Prostate gland (tissue), 2 donors: ENCODE data around the gene CARS2. TPM values are rescaled to one million over a fixed set of nuclear protein-coding genes. Genes with fewer than 3 reads are reported as not detected.
"Not testable (repeated sequence)": the region's sequence is repeated elsewhere in the genome, so short reads cannot be mapped to it uniquely, and the experiment has no call there.

ENCODE experiments used
- DNase-seq: peaks from one replicate; pipeline ENCODE4 v3.0.0-alpha.2; 2019; ENCODE audit warnings: low spot score
- H3K27ac ChIP-seq, 2 donors: fragments of 200-600 bp; sonication (generic); 2 replicates each; pipeline ENCODE4 v1.5.1; 2017 to 2019
- H3K27me3 ChIP-seq: fragments of 200-600 bp; sonication (generic); replicated peaks from 2 replicates; pipeline ENCODE4 v1.5.1; 2019; ENCODE audit not compliant: insufficient read depth
- H3K36me3 ChIP-seq, 2 donors: fragments of 200-600 bp; sonication (generic); 1 replicate in 1 of 2; 2 replicates in 1 of 2; pipeline versions ENCODE4 v1.5.1 to v1.8.1; 2017 to 2019
- H3K4me1 ChIP-seq: fragments of 200-600 bp; sonication (generic); replicated peaks from 2 replicates; pipeline ENCODE4 v1.5.1; 2019
- H3K4me3 ChIP-seq, 2 donors: fragments of 200-600 bp; sonication (generic); 2 replicates each; pipeline ENCODE4 v1.5.1; 2017 to 2019
- H3K9me3 ChIP-seq: fragments of 200-600 bp; sonication (generic); 2 replicates; pipeline ENCODE4 v1.5.1; 2017
- CTCF ChIP-seq, 4 experiments: fragments of 200-600 bp in 2 of 4; fragments of 450-650 bp in 2 of 4; sonication (generic) in 2 of 4; IDR thresholded peaks; 1 replicate in 3 of 4; 2 replicates in 1 of 4; pipeline ENCODE4 v1.5.1; 2016 to 2019; ENCODE audit warnings: antibody characterized with exemption in 4 of 4, mild to moderate bottlenecking in 2 of 4, moderate library complexity in 2 of 4
- POLR2A ChIP-seq: fragments of 450-650 bp; IDR thresholded peaks from one replicate; pipeline ENCODE4 v1.6.1; 2016; ENCODE audit warnings: antibody characterized with exemption, mild to moderate bottlenecking
- POLR2AphosphoS5 ChIP-seq: sonication (generic); formaldehyde crosslinking; IDR thresholded peaks from one replicate; pipeline ENCODE4 v1.6.1; 2017; ENCODE audit warnings: antibody characterized with exemption
- WGBS: methylation state at CpG from one replicate; pipeline ENCODE4 v1.1.5; 2018; 5-methylcytosine and 5-hydroxymethylcytosine counted together
- intact Hi-C: fragments of 100-400 bp; cut with DNase I; formaldehyde crosslinking; loops from one replicate; pipeline ENCODE4 v1.14.2; 2022
- total RNA-seq, 2 donors: library from RNA; depleted of rRNA; stranded (reverse); fragments of >200 nt; gene quantifications; one replicate each; pipeline ENCODE4 v1.1.0, GENCODE V29; 2016

The CARS2 gene
- total RNA-seq, 2 donors from 2014 or later: 40.5 to 85.5 TPM

DNA sequence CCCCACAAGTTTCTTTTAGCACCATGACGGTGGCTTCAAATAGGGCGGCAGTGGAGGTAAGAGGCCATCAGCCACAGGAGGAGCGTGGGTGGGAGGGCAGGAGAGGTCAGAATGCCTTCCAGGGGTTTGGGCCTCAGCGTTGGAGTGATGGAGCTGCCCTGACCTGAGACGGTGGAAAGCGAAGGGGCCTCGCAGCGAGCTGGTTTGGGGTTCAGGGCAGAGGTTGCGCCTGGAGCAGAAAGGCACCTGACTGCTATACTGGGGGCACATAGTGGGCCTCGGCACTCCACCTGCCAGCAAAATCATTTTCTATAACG, 91.0 kb downstream of the CARS2 start:
- TF ChIP-seq POLR2AphosphoS5 (no peak), POLR2A (no peak), CTCF (IDR thresholded peaks at IDR 0.05) (no peak)
- no peaks in the 10 kb centered on the region for H3K36me3 ChIP-seq
- 88% methylated on average over 11 of the region's 11 CpGs for WGBS
- H3K27me3 ChIP-seq: no peaks in the 10 kb centered on the region
- intact Hi-C loops: loop anchor here (5.0 kb wide), 2 partner anchors 53 to 97 kb away; partner anchors contain the start of genes ING1 and RAB20
- DNase-seq: no peak
- no peaks in the 10 kb centered on the region for H3K9me3 ChIP-seq
- peak overlapping the region; percentile 86 to 90 for H3K27ac ChIP-seq
- peaks cover 14% of the 10 kb centered on the region for H3K4me1 ChIP-seq
- H3K4me3 ChIP-seq: peak overlapping the region; percentile 92 to 96

DNA sequence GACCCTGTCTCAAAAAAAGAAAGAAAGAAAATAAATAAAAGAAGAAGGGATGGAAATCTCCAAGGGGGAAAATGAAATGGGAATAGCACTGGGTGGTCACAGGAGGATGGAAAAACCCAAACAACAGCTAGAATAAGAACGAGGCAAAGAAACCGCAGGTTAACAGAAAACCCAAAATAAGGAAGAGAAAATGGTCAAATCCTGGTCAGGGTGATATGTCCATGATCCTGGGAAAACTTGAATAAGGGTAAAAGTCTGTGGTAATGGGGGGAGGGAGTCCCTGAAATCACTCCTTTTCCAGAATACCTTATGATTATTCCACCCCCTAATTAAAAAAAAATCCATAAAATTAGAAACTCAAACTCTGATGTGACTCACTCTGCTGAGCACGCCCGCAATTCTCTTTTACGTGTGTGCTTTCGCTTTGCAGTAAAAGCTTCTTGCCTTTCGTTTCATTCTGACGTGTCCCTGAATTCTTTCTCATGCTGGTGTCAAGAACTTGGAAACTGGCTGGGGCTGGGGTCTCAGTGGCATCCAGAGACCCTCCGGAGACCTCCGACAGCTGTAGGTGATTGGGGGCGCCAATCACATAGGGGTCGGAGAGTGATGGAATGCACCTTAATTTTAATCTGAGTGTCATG, 94.8 kb downstream of the CARS2 start:
- TF ChIP-seq POLR2A (no peak), POLR2AphosphoS5 (no peak), CTCF (IDR thresholded peaks at IDR 0.05) (no peak)
- no peaks in the 10 kb centered on the region for H3K9me3 ChIP-seq
- no peaks in the 10 kb centered on the region for H3K36me3 ChIP-seq
- H3K4me1 ChIP-seq: peaks cover 2% of the 10 kb centered on the region
- DNase-seq: no peak
- WGBS: 61% methylated on average over 12 of the region's 12 CpGs
- no peaks in the 10 kb centered on the region for H3K27me3 ChIP-seq
- H3K27ac ChIP-seq: no peak overlapping the region
- intact Hi-C loops: no loop called here
- H3K4me3 ChIP-seq: no peak overlapping the region

DNA sequence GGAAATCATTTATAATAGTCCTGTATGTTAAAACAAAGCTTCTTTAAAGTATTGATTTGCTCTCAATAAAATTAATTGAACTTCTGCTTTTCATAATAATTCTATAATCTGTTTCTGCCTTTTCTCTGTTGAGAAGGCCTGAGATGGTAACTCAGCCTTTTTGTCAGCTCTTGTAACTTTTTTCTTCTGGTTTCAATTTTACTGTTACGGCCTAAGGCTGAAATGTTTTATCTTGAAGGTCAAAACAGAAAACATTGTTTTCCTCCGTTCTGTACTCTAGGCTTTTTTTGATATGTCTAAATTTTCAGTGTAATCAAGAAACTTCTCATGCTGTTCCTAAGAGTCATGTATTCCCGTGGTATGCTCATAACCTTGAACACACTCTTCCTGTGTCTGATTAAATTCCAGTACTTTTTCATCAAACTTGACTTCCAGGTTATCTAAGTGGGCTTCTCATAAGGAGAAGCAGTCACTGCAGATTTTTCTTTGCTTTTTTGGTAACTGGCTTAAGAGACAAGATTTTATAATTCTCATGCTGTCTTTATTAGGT, 98.2 kb downstream of the CARS2 start:
- WGBS: 71% methylated on average over 3 of the region's 3 CpGs
- no peak overlapping the region for H3K27ac ChIP-seq

GRCh38 chr13:110606281-110606680, 99.6 kb downstream of the CARS2 start:
- WGBS: 91% methylated on average over 19 of the region's 33 CpGs

More for the DNA sequence above, 98.2 kb downstream of the CARS2 start:
- intact Hi-C loops: no loop called here
- no peak overlapping the region for H3K4me3 ChIP-seq
- no peak for TF ChIP-seq CTCF (IDR thresholded peaks at IDR 0.05)
- TF ChIP-seq POLR2AphosphoS5: no peak
- no peak for TF ChIP-seq POLR2A
- no peaks in the 10 kb centered on the region for H3K9me3 ChIP-seq
- no peaks in the 10 kb centered on the region for H3K4me1 ChIP-seq
- H3K27me3 ChIP-seq: no peaks in the 10 kb centered on the region
- no peak for DNase-seq
- H3K36me3 ChIP-seq: no peaks in the 10 kb centered on the region

GRCh38 chr13:110605132-110605531, 100.8 kb downstream of the CARS2 start:
- Histone ChIP-seq H3K27ac (no peak overlapping the region), H3K9me3 (no peaks in the 10 kb centered on the region), H3K27me3 (no peaks in the 10 kb centered on the region), H3K4me3 (no peak overlapping the region), H3K36me3 (no peaks in the 10 kb centered on the region), H3K4me1 (no peaks in the 10 kb centered on the region)
- intact Hi-C loops: no loop called here
- TF ChIP-seq POLR2AphosphoS5 (no peak), CTCF (IDR thresholded peaks at IDR 0.05) (no peak), POLR2A (no peak)
- 93% methylated on average over 6 of the region's 6 CpGs for WGBS
- no peak for DNase-seq

More at GRCh38 chr13:110606281-110606680, 99.6 kb downstream of the CARS2 start:
- DNase-seq, intact Hi-C loops, H3K4me1 ChIP-seq, H3K4me3 ChIP-seq, H3K36me3 ChIP-seq, H3K27me3 ChIP-seq, H3K27ac ChIP-seq, H3K9me3 ChIP-seq: not testable (repeated sequence)
